Measurements from ENCODE around the gene COL7A1. TPM values are rescaled to one million over a fixed set of nuclear protein-coding genes. Genes with fewer than 3 reads are reported as not detected.
A peak's percentile ranks its signal among the peaks of the same experiment; 100 is the strongest.

COL7A1 gene
- total and polyA plus RNA-seq, 2 of the 13 experiments (the other 11 are each of a cell fraction or from before 2014, with no cell fraction given): 2.7 to 11.7 TPM

DNA sequence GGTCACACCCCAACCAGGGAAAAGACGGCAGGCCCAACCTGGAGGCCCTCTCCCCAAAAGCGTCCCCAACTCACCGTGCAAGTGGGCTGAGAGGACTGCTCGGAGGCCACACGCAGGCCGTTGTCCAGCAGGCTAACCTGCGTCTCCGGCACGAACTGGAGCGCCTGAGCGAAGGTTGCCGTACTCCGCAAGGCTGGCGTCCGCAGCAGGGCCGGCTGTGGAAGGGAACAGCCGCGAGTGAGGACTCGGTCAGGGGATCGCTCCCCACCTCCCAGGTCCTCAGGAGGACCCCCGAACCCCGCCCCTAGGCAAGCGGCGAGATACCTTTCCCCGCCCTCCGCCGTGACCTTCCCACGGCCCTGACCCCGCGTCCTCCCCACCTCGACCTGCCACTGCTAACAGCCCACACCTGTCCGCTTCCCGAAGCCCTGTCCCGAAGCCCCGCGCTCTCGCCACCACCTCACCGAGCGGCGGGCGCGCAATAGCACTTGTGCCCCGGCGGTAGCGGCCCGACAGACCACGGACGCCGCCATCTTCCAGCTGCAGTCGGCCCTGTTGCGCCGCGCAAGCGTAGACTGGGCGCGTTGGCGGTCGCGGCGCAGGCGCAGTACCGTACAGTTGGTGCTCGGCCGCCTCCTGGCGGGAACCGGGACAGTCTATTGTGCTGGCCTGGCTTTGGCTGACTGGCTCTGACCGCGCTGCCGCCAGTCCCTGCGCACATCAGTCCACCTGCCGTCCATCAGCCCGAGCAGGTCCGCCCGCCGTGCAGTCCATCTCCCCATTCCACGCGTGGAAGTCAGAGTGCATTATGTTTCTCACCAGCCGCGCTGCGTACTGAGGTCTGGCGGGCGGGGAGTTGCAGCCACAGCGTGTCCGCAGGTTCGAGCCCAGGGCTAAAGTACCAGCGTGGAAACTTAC, 14.2 kb upstream of the COL7A1 start, which contains the start of gene UQCRC1 (continued):
- TF ChIP-seq, protein P1, sequence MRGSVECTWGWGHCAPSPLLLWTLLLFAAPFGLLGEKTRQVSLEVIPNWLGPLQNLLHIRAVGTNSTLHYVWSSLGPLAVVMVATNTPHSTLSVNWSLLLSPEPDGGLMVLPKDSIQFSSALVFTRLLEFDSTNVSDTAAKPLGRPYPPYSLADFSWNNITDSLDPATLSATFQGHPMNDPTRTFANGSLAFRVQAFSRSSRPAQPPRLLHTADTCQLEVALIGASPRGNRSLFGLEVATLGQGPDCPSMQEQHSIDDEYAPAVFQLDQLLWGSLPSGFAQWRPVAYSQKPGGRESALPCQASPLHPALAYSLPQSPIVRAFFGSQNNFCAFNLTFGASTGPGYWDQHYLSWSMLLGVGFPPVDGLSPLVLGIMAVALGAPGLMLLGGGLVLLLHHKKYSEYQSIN (CRISPR knock-in tag; IDR thresholded peaks at IDR 0.05; ENCODE audit: borderline replicate concordance): no peak
- TF ChIP-seq ZNF350 (CRISPR knock-in tag; IDR thresholded peaks at IDR 0.05; ENCODE audit: borderline replicate concordance, low read depth): peak; percentile 87
- TF ChIP-seq, protein P2, sequence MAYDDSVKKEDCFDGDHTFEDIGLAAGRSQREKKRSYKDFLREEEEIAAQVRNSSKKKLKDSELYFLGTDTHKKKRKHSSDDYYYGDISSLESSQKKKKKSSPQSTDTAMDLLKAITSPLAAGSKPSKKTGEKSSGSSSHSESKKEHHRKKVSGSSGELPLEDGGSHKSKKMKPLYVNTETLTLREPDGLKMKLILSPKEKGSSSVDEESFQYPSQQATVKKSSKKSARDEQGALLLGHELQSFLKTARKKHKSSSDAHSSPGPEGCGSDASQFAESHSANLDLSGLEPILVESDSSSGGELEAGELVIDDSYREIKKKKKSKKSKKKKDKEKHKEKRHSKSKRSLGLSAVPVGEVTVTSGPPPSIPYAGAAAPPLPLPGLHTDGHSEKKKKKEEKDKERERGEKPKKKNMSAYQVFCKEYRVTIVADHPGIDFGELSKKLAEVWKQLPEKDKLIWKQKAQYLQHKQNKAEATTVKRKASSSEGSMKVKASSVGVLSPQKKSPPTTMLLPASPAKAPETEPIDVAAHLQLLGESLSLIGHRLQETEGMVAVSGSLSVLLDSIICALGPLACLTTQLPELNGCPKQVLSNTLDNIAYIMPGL (CRISPR knock-in tag; IDR thresholded peaks at IDR 0.05; ENCODE audit: borderline replicate concordance in 1 of 2, low read depth in 1 of 2): peak; percentile 95 to 97
- peak; percentile 99 for TF ChIP-seq PHF8 (CRISPR knock-in tag; IDR thresholded peaks at IDR 0.05)
- TF ChIP-seq ZFP36L1 (CRISPR knock-in tag; IDR thresholded peaks at IDR 0.05): peak; percentile 83
- TF ChIP-seq, protein P3, sequence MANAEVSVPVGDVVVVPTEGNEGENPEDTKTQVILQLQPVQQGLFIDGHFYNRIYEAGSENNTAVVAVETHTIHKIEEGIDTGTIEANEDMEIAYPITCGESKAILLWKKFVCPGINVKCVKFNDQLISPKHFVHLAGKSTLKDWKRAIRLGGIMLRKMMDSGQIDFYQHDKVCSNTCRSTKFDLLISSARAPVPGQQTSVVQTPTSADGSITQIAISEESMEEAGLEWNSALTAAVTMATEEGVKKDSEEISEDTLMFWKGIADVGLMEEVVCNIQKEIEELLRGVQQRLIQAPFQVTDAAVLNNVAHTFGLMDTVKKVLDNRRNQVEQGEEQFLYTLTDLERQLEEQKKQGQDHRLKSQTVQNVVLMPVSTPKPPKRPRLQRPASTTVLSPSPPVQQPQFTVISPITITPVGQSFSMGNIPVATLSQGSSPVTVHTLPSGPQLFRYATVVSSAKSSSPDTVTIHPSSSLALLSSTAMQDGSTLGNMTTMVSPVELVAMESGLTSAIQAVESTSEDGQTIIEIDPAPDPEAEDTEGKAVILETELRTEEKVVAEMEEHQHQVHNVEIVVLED (CRISPR knock-in tag; IDR thresholded peaks at IDR 0.05; ENCODE audit: borderline replicate concordance): peak; percentile 79
- TF ChIP-seq, protein P4, sequence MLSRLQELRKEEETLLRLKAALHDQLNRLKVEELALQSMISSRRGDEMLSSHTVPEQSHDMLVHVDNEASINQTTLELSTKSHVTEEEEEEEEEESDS (CRISPR knock-in tag; IDR thresholded peaks at IDR 0.05; ENCODE audit: borderline replicate concordance): no peak
- TF ChIP-seq ZMYM4 (CRISPR knock-in tag; IDR thresholded peaks at IDR 0.05): peak; percentile 82
- TF ChIP-seq ZNF879 (CRISPR knock-in tag; IDR thresholded peaks at IDR 0.05): no peak
- peak; percentile 86 for TF ChIP-seq REPIN1 (CRISPR knock-in tag; IDR thresholded peaks at IDR 0.05; ENCODE audit: borderline replicate concordance, low read depth)
- peak; percentile 94 for TF ChIP-seq ZFX (CRISPR knock-in tag; IDR thresholded peaks at IDR 0.05; ENCODE audit: low read depth)
- TF ChIP-seq, protein P5, sequence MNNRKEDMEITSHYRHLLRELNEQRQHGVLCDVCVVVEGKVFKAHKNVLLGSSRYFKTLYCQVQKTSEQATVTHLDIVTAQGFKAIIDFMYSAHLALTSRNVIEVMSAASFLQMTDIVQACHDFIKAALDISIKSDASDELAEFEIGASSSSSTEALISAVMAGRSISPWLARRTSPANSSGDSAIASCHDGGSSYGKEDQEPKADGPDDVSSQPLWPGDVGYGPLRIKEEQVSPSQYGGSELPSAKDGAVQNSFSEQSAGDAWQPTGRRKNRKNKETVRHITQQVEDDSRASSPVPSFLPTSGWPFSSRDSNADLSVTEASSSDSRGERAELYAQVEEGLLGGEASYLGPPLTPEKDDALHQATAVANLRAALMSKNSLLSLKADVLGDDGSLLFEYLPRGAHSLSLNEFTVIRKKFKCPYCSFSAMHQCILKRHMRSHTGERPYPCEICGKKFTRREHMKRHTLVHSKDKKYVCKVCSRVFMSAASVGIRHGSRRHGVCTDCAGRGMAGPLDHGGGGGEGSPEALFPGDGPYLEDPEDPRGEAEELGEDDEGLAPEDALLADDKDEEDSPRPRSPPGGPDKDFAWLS (CRISPR knock-in tag; IDR thresholded peaks at IDR 0.05; ENCODE audit: borderline replicate concordance): no peak
- TF ChIP-seq, protein P6, sequence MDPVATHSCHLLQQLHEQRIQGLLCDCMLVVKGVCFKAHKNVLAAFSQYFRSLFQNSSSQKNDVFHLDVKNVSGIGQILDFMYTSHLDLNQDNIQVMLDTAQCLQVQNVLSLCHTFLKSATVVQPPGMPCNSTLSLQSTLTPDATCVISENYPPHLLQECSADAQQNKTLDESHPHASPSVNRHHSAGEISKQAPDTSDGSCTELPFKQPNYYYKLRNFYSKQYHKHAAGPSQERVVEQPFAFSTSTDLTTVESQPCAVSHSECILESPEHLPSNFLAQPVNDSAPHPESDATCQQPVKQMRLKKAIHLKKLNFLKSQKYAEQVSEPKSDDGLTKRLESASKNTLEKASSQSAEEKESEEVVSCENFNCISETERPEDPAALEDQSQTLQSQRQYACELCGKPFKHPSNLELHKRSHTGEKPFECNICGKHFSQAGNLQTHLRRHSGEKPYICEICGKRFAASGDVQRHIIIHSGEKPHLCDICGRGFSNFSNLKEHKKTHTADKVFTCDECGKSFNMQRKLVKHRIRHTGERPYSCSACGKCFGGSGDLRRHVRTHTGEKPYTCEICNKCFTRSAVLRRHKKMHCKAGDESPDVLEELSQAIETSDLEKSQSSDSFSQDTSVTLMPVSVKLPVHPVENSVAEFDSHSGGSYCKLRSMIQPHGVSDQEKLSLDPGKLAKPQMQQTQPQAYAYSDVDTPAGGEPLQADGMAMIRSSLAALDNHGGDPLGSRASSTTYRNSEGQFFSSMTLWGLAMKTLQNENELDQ (CRISPR knock-in tag; IDR thresholded peaks at IDR 0.05; ENCODE audit: borderline replicate concordance): no peak
- TF ChIP-seq, protein P7, sequence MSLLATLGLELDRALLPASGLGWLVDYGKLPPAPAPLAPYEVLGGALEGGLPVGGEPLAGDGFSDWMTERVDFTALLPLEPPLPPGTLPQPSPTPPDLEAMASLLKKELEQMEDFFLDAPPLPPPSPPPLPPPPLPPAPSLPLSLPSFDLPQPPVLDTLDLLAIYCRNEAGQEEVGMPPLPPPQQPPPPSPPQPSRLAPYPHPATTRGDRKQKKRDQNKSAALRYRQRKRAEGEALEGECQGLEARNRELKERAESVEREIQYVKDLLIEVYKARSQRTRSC (CRISPR knock-in tag; IDR thresholded peaks at IDR 0.05; ENCODE audit: low read depth): no peak
- TF ChIP-seq, protein P8, sequence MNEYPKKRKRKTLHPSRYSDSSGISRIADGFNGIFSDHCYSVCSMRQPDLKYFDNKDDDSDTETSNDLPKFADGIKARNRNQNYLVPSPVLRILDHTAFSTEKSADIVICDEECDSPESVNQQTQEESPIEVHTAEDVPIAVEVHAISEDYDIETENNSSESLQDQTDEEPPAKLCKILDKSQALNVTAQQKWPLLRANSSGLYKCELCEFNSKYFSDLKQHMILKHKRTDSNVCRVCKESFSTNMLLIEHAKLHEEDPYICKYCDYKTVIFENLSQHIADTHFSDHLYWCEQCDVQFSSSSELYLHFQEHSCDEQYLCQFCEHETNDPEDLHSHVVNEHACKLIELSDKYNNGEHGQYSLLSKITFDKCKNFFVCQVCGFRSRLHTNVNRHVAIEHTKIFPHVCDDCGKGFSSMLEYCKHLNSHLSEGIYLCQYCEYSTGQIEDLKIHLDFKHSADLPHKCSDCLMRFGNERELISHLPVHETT (CRISPR knock-in tag; conservative IDR thresholded peaks at IDR 0.05): no peak; the same call in 1 of the 2 replicates

Measured in HepG2 (cell line).